Upper lobe of right lung (tissue), 1 donor: ENCODE data around the gene PTPRN2. TPM values are rescaled to one million over a fixed set of nuclear protein-coding genes. Genes with fewer than 3 reads are reported as not detected.

Experiments used
- ATAC-seq: fragments of 200-7000 bp; cut with Tn5 transposase; one replicate; pipeline ENCODE4 v1.9.1; 2020; ENCODE audit warnings: mild to moderate bottlenecking, moderate library complexity
- DNase-seq: peaks from one replicate; pipeline ENCODE4 v3.0.0-alpha.2; 2020
- H3K27ac ChIP-seq: fragments of 200-600 bp; one replicate; pipeline ENCODE4 v1.8.0; 2022
- H3K27me3 ChIP-seq: fragments of 200-600 bp; one replicate; pipeline ENCODE4 v1.8.0; 2022; ENCODE audit warnings: mild to moderate bottlenecking
- H3K36me3 ChIP-seq: fragments of 200-600 bp; one replicate; pipeline ENCODE4 v1.8.0; 2022
- H3K4me1 ChIP-seq: fragments of 200-600 bp; one replicate; pipeline ENCODE4 v1.8.0; 2022
- H3K4me3 ChIP-seq: fragments of 200-600 bp; one replicate; pipeline ENCODE4 v1.8.0; 2022; ENCODE audit warnings: mild to moderate bottlenecking
- H3K9me3 ChIP-seq: fragments of 200-600 bp; one replicate; pipeline ENCODE4 v1.8.0; 2022
- intact Hi-C: fragments of 100-400 bp; cut with DNase I; formaldehyde crosslinking; loops from one replicate; pipeline ENCODE4 v1.11.0; 2022
- total RNA-seq: library from RNA; stranded (reverse); fragmentation: NEBNext Ultra II Directional; extraction: Animal tissue kit (Norgen Biotek cat#: 25700); gene quantifications from one replicate; pipeline ENCODE4 v1.2.1, GENCODE V29; 2021
- TF ChIP-seq, protein P1 (sequence below): fragments of 200-600 bp; IDR thresholded peaks from one replicate; pipeline ENCODE4 v1.8.0; 2022; ENCODE audit warnings: antibody characterized with exemption
- donor health status: DM: no; HTN: yes; CAD: no; lungs with severe emphysema.

Gene PTPRN2
- total RNA-seq, 1 donor from 2014 or later = 4.9 TPM

DNA sequence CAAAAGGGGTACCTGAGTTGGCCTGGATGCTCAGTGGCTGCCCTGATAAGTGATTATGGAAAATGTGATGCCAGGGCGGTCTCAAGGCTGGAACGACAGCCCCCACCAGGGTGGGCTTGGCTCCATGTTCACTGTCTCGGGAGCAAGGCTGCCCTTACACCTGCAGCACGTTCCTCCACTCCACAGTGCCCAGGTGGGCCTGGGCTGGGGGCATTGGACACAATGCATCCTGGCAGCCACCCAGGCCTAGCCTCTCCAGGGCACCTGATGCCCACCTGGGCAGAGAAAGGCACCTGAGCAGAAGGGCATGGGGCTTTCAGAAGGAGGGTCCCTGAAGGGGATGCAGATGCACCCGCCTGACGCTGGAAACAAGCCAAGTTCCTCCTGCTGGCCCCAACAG is 702.5 kb downstream of the PTPRN2 start:
- no peaks in the 10 kb centered on the region for H3K4me1 ChIP-seq
- no peak for ATAC-seq
- no peak for DNase-seq
- H3K36me3 ChIP-seq = no peaks in the 10 kb centered on the region
- H3K4me3 ChIP-seq = no peak overlapping the region
- H3K9me3 ChIP-seq = no peaks in the 10 kb centered on the region
- intact Hi-C loops = no loop called here
- H3K27ac ChIP-seq = no peak overlapping the region
- TF ChIP-seq, protein P1, sequence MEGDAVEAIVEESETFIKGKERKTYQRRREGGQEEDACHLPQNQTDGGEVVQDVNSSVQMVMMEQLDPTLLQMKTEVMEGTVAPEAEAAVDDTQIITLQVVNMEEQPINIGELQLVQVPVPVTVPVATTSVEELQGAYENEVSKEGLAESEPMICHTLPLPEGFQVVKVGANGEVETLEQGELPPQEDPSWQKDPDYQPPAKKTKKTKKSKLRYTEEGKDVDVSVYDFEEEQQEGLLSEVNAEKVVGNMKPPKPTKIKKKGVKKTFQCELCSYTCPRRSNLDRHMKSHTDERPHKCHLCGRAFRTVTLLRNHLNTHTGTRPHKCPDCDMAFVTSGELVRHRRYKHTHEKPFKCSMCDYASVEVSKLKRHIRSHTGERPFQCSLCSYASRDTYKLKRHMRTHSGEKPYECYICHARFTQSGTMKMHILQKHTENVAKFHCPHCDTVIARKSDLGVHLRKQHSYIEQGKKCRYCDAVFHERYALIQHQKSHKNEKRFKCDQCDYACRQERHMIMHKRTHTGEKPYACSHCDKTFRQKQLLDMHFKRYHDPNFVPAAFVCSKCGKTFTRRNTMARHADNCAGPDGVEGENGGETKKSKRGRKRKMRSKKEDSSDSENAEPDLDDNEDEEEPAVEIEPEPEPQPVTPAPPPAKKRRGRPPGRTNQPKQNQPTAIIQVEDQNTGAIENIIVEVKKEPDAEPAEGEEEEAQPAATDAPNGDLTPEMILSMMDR = no peak
- no peaks in the 10 kb centered on the region for H3K27me3 ChIP-seq

DNA sequence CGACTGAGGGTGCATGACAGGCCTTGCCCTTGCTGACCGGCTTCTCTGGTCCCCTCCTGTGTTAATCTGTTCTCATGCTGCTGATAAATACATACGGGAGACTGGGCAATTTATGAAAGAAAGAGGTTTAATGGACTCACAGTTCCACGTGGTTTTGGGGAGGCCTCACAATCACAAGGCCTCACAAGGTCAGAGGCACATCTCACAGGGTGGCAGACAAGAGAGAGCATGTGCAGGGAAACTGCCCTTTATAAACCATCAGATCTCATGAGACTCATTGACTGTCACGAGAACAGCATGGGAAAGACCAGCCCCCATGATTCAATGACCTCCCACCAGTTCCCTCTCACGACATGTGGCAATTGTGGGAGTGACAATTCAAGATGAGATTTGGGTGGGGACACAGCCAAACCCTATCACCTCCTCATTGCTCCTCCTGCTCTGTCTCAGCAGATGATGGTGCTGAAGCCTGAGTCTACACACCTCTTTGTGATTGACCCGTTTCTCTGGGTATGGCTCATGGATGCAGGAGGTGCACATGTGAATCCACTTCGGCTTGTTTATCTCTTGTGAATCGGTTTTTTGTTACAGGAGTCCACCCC is 703.1 kb downstream of the PTPRN2 start:
- no peak for ATAC-seq

GRCh38 chr7:157881048-157881771 is 706.4 kb downstream of the PTPRN2 start:
- intact Hi-C loops = no loop called here

More for the DNA sequence above, 703.1 kb downstream of the PTPRN2 start:
- DNase-seq = no peak
- H3K4me3 ChIP-seq = no peak overlapping the region
- TF ChIP-seq, protein P1 = no peak
- H3K27ac ChIP-seq = no peak overlapping the region
- intact Hi-C loops = no loop called here
- no peaks in the 10 kb centered on the region for H3K27me3 ChIP-seq
- no peaks in the 10 kb centered on the region for H3K36me3 ChIP-seq
- no peaks in the 10 kb centered on the region for H3K9me3 ChIP-seq
- no peaks in the 10 kb centered on the region for H3K4me1 ChIP-seq

GRCh38 chr7:157879391-157879790 is 708.2 kb downstream of the PTPRN2 start:
- H3K36me3 ChIP-seq = no peaks in the 10 kb centered on the region

More at GRCh38 chr7:157881048-157881771, 706.4 kb downstream of the PTPRN2 start:
- no peak overlapping the region for H3K27ac ChIP-seq
- no peaks in the 10 kb centered on the region for H3K36me3 ChIP-seq
- TF ChIP-seq, protein P1 = no peak
- no peaks in the 10 kb centered on the region for H3K4me1 ChIP-seq
- ATAC-seq (no peak), DNase-seq (no peak)
- no peak overlapping the region for H3K4me3 ChIP-seq
- no peaks in the 10 kb centered on the region for H3K27me3 ChIP-seq
- H3K9me3 ChIP-seq = no peaks in the 10 kb centered on the region

GRCh38 chr7:157877298-157878090 is 710.1 kb downstream of the PTPRN2 start:
- intact Hi-C loops = no loop called here
- no peak overlapping the region for H3K27ac ChIP-seq
- ATAC-seq (no peak), DNase-seq (no peak)
- TF ChIP-seq, protein P1 = no peak
- H3K27me3 ChIP-seq = peaks cover 13% of the 10 kb centered on the region
- no peaks in the 10 kb centered on the region for H3K36me3 ChIP-seq
- no peaks in the 10 kb centered on the region for H3K4me1 ChIP-seq
- no peak overlapping the region for H3K4me3 ChIP-seq
- no peaks in the 10 kb centered on the region for H3K9me3 ChIP-seq

More at GRCh38 chr7:157879391-157879790, 708.2 kb downstream of the PTPRN2 start:
- ATAC-seq (no peak), DNase-seq (no peak)
- Histone ChIP-seq H3K9me3 (no peaks in the 10 kb centered on the region), H3K4me1 (no peaks in the 10 kb centered on the region), H3K27ac (no peak overlapping the region), H3K27me3 (peaks cover 9% of the 10 kb centered on the region), H3K4me3 (no peak overlapping the region)
- TF ChIP-seq, protein P1 = no peak
- intact Hi-C loops = no loop called here
